ENCODE measurements around the gene FRMD4A. TPM values are rescaled to one million over a fixed set of nuclear protein-coding genes. Genes with fewer than 3 reads are reported as not detected.

Gene FRMD4A
- total and polyA plus RNA-seq, 2 experiments from 2014 or later: 5.4 to 10.3 TPM

GRCh38 chr10:14191871-14192270 lies 138.9 kb downstream of the FRMD4A start:
- TF ChIP-seq EZH2phosphoT487 (IDR thresholded peaks at IDR 0.05; ENCODE audit: low read depth, severe bottlenecking, unreplicated experiment) (no peak), CTCF (IDR thresholded peaks at IDR 0.05; ENCODE audit: poor library complexity) (no peak), EZH2 (IDR thresholded peaks at IDR 0.05; ENCODE audit: borderline replicate concordance) (no peak)
- H3K27ac ChIP-seq: no peak overlapping the region
- no peaks in the 10 kb centered on the region for H3K36me3 ChIP-seq (replicated peaks; ENCODE audit: insufficient read depth, low read depth)
- H2AFZ ChIP-seq: no peak overlapping the region
- 56% methylated on average over 1 of the region's 1 CpG for WGBS (ENCODE audit: low lambda C conversion rate, missing lambda C conversion rate)
- no peaks in the 10 kb centered on the region for H3K4me1 ChIP-seq (ENCODE audit: insufficient read depth)
- H3K4me2 ChIP-seq: no peak overlapping the region
- H4K20me1 ChIP-seq (ENCODE audit: insufficient read depth, poor library complexity, severe bottlenecking): no peaks in the 10 kb centered on the region
- H3K9me2 ChIP-seq (replicated peaks; ENCODE audit: insufficient read depth): no peaks in the 10 kb centered on the region
- H3K9me3 ChIP-seq (ENCODE audit: low read depth): no peaks in the 10 kb centered on the region
- H3K27me3 ChIP-seq: no peaks in the 10 kb centered on the region
- H3K79me2 ChIP-seq: no peaks in the 10 kb centered on the region
- no peak for DNase-seq (ENCODE audit: low spot score)
- no peak overlapping the region for H3K4me3 ChIP-seq

GRCh38 chr10:14191407-14191806 lies 139.3 kb downstream of the FRMD4A start:
- no peak for DNase-seq (ENCODE audit: low spot score)
- no peaks in the 10 kb centered on the region for H3K27me3 ChIP-seq
- no peaks in the 10 kb centered on the region for H4K20me1 ChIP-seq (ENCODE audit: insufficient read depth, poor library complexity, severe bottlenecking)
- TF ChIP-seq CTCF (IDR thresholded peaks at IDR 0.05; ENCODE audit: poor library complexity) (no peak), EZH2phosphoT487 (IDR thresholded peaks at IDR 0.05; ENCODE audit: low read depth, severe bottlenecking, unreplicated experiment) (no peak), EZH2 (IDR thresholded peaks at IDR 0.05; ENCODE audit: borderline replicate concordance) (no peak)
- H3K4me2 ChIP-seq: no peak overlapping the region
- no peaks in the 10 kb centered on the region for H3K9me2 ChIP-seq (replicated peaks; ENCODE audit: insufficient read depth)
- 48% methylated on average over 5 of the region's 5 CpGs for WGBS (ENCODE audit: low lambda C conversion rate, missing lambda C conversion rate)
- no peaks in the 10 kb centered on the region for H3K4me1 ChIP-seq (ENCODE audit: insufficient read depth)
- H3K9me3 ChIP-seq (ENCODE audit: low read depth): no peaks in the 10 kb centered on the region
- no peak overlapping the region for H3K4me3 ChIP-seq
- no peaks in the 10 kb centered on the region for H3K36me3 ChIP-seq (replicated peaks; ENCODE audit: insufficient read depth, low read depth)
- no peak overlapping the region for H3K27ac ChIP-seq
- H3K79me2 ChIP-seq: no peaks in the 10 kb centered on the region
- H2AFZ ChIP-seq: no peak overlapping the region

DNA sequence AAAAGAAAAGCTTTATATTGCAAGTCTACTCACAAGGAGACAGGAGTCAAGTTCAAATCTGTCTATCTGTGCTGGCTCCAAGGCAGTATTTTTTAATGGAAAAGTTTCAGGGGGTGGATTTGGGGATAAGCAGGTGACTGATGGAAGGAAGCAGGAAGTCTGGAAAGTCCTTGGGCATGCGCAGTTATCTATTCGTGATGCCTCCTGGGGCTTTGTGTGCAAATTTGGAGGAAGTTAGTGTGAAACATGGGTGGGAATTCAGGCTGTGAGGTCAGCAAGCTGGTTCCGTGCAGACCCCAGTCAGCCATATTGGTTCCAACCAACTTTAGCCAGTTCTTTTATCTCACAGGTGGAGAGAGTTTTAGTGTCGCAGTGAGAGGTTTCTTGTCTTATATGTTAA lies 140.0 kb downstream of the FRMD4A start:
- H3K4me2 ChIP-seq: no peak overlapping the region
- H3K4me1 ChIP-seq (ENCODE audit: insufficient read depth): no peaks in the 10 kb centered on the region
- no peak overlapping the region for H3K4me3 ChIP-seq
- WGBS (ENCODE audit: low lambda C conversion rate, missing lambda C conversion rate): 51% methylated on average over 4 of the region's 4 CpGs
- TF ChIP-seq EZH2 (IDR thresholded peaks at IDR 0.05; ENCODE audit: borderline replicate concordance) (no peak), CTCF (IDR thresholded peaks at IDR 0.05; ENCODE audit: poor library complexity) (no peak), EZH2phosphoT487 (IDR thresholded peaks at IDR 0.05; ENCODE audit: low read depth, severe bottlenecking, unreplicated experiment) (no peak)
- H3K9me3 ChIP-seq (ENCODE audit: low read depth): no peaks in the 10 kb centered on the region
- H3K27ac ChIP-seq: no peak overlapping the region
- H3K9me2 ChIP-seq (replicated peaks; ENCODE audit: insufficient read depth): no peaks in the 10 kb centered on the region
- no peak for DNase-seq (ENCODE audit: low spot score)
- H2AFZ ChIP-seq: no peak overlapping the region
- no peaks in the 10 kb centered on the region for H3K27me3 ChIP-seq
- no peaks in the 10 kb centered on the region for H3K36me3 ChIP-seq (replicated peaks; ENCODE audit: insufficient read depth, low read depth)
- no peaks in the 10 kb centered on the region for H3K79me2 ChIP-seq
- H4K20me1 ChIP-seq (ENCODE audit: insufficient read depth, poor library complexity, severe bottlenecking): no peaks in the 10 kb centered on the region

DNA sequence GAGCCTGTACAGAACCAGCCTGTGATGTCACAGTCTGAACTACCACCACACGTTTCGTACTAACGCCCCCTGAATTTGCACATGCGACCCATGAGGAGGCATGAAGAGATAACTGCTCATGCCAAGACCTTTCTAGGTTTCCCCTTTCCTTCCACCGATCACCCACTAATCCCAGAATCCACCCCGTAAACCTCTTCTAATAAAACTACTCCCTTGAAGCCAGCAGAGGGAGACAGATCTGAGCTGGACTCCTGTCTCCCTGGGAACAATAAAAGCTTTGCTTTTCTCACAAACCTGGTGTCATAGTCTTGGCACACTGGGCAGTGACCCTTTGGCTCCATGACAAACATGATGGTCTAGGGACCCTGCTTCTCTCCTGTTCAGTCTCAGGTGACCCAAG lies 144.5 kb downstream of the FRMD4A start:
- H3K79me2 ChIP-seq: no peaks in the 10 kb centered on the region
- peak; percentile 27 for TF ChIP-seq CTCF (IDR thresholded peaks at IDR 0.05; ENCODE audit: poor library complexity)
- TF ChIP-seq EZH2phosphoT487 (IDR thresholded peaks at IDR 0.05; ENCODE audit: low read depth, severe bottlenecking, unreplicated experiment): no peak
- WGBS (ENCODE audit: low lambda C conversion rate, missing lambda C conversion rate): 77% methylated on average over 6 of the region's 6 CpGs

More for the DNA sequence above, 144.5 kb downstream of the FRMD4A start:
- DNase-seq (ENCODE audit: low spot score): no peak
- Histone ChIP-seq H3K27ac (no peak overlapping the region), H3K4me3 (no peak overlapping the region), H3K27me3 (no peaks in the 10 kb centered on the region), H3K4me1 (ENCODE audit: insufficient read depth) (no peaks in the 10 kb centered on the region), H2AFZ (no peak overlapping the region), H3K36me3 (replicated peaks; ENCODE audit: insufficient read depth, low read depth) (no peaks in the 10 kb centered on the region), H3K9me3 (ENCODE audit: low read depth) (no peaks in the 10 kb centered on the region), H3K9me2 (replicated peaks; ENCODE audit: insufficient read depth) (no peaks in the 10 kb centered on the region), H3K4me2 (no peak overlapping the region), H4K20me1 (ENCODE audit: insufficient read depth, poor library complexity, severe bottlenecking) (no peaks in the 10 kb centered on the region)

All from hepatocyte (in vitro differentiated cells).